DMS 273 (cell line): ENCODE results near the gene SAMM50.

Experiments
- DNase-seq: peaks from one replicate; lab custom pipeline; 2025; ENCODE audit not compliant: unreplicated experiment; lab: John Stamatoyannopoulos, UW

Gene SAMM50

GRCh38 chr22:43955040-43955882 is at the start of gene SAMM50:
SAMM50 (plus strand) TSS chr22:43955442; CDS start chr22:43955578, 136 bp downstream.
- peak; percentile 94 for DNase-seq

DNA sequence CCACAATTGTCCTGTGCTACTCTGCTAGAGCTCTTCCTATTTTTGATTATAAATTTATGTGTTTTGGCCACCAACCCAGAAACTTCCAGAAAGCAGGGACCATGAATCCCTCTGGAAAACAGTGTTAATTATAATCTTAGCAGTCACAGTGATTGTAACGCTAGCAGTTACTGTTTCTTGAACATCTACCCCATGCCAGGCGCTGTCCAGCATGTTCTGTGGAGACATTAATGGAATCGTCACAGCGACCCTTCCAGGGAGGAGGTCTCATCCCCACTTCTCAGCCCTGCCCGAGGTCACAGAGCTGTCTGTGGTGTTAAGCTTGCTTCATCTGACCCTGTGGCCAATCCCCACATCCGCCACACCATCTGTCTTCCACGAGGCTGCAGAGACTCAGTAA is 49.6 kb upstream of the SAMM50 start:
- no peak for DNase-seq

DNA sequence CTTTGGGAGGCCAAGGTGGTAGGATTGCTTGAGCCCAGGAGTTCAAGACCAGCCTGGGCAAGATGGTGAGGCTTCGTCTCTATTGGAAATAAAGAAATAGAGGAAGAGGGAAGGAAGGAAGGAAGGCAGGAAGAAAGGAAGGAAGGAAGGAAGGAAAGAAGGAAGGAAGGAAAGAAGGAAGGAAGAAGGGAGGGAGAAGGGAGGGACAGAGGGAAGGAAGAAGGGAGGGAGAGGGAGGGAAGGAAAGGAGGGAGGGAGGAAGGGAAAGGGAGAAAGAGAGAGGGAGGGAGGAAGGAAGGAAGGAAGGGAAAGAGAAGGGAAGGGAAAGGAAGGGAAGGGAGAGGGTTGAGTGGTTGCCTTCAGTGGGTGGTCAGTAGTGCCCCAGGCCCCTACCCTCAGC is 45.5 kb upstream of the SAMM50 start:
- DNase-seq = no peak

- no peak for DNase-seq
Observed at GRCh38 chr22:43910178-43910695, 45.0 kb upstream of the SAMM50 start.

- no peak for DNase-seq
Observed at GRCh38 chr22:43911351-43911750, 43.9 kb upstream of the SAMM50 start.

DNA sequence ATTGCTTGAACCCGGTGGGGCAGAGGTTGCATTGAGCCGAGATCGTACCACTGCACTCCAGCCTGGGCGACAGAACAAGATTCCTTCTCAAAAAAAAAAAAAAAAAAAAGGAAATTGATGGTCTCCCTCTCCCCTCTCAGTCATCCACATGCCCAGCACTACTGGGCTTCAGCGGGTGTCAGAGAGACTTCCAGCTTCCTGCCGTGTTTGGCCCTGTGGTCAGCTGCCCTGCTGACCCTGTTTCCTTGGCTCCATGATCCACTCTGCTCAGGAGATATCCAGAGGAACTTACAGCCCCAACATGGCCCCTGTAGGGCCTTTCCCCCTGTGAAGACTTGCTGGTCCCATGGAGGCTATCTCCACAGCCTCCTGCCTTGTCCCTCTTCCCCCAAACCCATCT is 37.7 kb upstream of the SAMM50 start:
- DNase-seq = no peak

DNA sequence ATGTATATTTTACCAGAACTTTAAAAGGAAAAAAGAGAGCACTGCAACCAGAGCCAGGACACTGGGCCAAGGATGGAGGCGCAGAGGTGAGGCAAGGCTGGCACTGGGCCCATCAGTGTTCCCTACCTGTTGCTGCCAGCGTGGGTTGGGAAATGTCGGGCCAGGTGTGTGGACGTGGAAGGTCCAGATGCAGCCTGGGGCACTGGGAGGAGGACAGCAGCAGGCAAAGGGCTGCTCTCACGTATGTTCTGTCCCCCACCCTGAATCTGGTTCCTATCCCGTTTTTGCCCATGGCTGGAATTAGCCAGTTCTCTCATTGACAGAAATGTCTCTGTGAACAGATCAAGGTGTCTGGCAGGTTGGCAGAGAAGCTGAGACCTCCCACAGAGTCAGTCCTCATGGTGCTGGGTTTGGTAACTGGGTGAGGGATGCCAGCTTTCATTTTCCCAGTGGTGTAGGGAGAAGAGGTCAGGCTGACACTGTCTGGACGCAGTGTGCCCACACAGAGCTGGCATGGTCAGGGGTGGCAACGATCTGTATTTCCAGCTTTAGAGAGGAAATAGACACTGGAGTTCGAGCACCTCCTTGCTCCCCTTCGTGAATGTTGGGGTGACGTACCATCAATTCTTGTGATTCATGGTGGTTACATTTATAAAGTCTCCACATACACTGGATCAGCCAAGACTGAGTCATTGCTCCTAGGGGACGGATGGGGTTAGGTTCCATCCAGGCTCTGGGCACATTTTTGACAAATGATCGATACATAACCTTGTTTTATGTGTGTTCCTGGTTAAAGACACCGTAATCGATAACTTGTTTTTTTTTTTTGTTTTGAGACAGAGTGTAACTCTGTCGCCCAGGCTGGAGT is 35.9 kb upstream of the SAMM50 start:
- no peak for DNase-seq

DNA sequence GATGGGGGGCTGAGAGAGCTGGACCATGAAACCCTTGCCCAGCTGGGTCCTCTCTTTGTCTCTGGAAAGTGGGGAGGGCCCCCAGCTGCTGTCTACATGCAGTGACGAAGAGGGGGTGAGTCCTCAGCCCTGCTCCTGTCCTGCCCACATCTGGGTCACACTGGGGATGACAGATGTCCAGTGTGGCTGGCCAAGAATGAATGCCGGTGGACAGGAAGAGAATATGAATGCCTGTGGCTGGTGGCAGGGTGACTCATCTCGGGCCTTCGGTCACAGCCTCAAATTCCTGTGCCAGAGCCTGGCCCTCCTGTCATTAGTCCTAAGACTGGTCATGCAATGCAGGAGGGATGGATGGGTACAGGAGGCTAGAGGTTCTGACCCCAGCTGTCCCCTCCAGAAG is 33.9 kb upstream of the SAMM50 start:
- DNase-seq = no peak

- no peak for DNase-seq
Observed at GRCh38 chr22:43922123-43922522, 33.1 kb upstream of the SAMM50 start.

GRCh38 chr22:43923191-43923590 is 32.1 kb upstream of the SAMM50 start:
- no peak for DNase-seq

DNA sequence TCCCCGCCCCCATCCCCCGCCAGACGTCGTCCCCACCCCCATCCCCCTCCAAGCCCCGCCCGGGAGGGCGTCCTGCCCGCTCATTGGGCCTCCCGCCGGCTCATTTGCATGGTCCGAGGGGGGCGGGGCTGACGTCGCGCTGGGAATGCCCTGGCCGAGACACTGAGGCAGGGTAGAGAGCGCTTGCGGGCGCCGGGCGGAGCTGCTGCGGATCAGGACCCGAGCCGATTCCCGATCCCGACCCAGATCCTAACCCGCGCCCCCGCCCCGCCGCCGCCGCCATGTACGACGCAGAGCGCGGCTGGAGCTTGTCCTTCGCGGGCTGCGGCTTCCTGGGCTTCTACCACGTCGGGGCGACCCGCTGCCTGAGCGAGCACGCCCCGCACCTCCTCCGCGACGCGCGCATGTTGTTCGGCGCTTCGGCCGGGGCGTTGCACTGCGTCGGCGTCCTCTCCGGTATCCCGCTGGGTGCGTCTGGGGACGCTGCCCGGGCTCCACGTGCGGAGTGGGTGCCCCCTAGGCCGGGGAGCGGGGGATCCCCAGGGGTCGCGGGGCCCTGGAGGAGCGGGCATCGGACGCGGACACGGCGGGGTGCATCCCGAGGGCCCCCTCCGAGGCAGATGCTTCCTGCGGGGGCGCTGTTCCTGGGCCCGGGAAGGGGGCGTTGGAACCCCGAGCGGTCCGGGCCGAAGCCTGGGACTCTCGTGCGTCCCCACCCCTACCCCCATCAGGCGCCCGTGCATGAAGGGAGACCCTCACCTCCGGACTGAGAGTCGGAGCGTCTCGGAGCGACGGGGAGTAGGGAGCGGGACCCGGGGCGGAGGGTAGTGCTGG is 31.4 kb upstream of the SAMM50 start, which contains the start of gene PNPLA3:
PNPLA3 (plus strand) TSS at position 175 of the 834 bp plus-strand sequence; CDS start at position 282, 107 bp downstream.
- DNase-seq = peak; percentile 88

DNA sequence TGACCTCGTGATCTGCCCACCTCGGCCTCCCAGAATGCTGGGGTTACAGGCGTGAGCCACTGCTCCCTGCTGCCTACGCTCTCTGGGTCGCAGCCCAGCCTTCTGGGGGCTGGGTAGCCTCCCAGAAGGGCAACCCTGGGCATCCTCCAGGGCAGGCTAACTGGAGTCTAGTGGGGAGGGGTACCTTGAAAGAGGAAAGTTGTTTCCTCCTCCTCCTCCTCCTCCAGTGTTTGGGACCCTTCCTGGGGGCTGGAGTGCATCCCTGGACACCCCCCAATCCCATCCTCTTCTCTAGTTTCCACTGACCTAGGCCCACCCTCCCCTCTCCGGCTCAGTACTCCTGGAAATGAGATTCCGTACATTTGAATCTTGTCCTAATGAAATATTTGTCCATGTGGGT is 30.4 kb upstream of the SAMM50 start:
- DNase-seq = no peak

GRCh38 chr22:43925433-43926348 is 29.6 kb upstream of the SAMM50 start:
- DNase-seq = no peak

DNA sequence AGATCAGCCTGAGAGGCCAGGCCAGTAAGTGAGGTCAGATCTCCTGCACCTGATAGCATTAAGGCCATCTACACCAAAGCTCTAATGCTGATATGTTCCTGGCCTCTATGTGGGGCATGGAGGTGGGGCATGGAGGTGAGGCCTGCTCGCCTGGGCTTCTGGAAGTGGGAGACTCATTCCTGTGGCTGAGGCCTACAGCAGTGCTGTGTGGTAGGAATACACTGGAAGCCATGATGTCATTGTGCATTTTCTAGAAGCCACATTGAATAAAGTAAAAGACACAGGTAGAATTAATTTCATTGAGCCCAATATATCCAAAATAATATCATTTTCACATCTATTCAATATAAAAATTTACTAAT is 28.9 kb upstream of the SAMM50 start:
- DNase-seq = no peak

DNA sequence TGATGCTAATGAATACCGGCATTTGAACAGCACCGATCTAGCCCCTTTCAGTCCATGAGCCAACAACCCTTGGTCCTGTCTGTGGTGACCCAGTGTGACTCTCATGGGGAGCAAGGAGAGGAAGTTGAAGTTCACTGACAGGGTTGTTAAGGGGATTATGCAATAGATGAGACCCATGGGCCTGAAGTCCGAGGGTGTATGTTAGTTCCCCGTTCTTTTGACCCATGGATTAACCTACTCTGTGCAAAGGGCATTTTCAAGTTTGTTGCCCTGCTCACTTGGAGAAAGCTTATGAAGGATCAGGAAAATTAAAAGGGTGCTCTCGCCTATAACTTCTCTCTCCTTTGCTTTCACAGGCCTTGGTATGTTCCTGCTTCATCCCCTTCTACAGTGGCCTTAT is 26.8 kb upstream of the SAMM50 start:
- DNase-seq = no peak

- DNase-seq = no peak
Observed at GRCh38 chr22:43928908-43929307, 26.3 kb upstream of the SAMM50 start.

GRCh38 chr22:43931771-43932170 is 23.5 kb upstream of the SAMM50 start:
- no peak for DNase-seq

- DNase-seq = no peak
Observed at GRCh38 chr22:43941449-43941848, 13.8 kb upstream of the SAMM50 start.

- DNase-seq = no peak
Observed at GRCh38 chr22:43944670-43945430, 10.4 kb upstream of the SAMM50 start.
